WTC11 (cell line): ENCODE data around the gene SMARCE1. TPM values are rescaled to one million over a fixed set of nuclear protein-coding genes. Genes with fewer than 3 reads are reported as not detected.

Source experiments
- ATAC-seq: fragments of 200-7000 bp; cut with Tn5 transposase; 2 replicates; pipeline ENCODE4 v1.10.0; 2021; ENCODE audit warnings: mild to moderate bottlenecking, moderate library complexity
- CTCF ChIA-PET: fragments of 300-600 bp; sonication (Branson Sonifier 250); formaldehyde crosslinking; loops from one replicate; lab custom pipeline; 2021; ENCODE audit warnings: antibody characterized with exemption; lab: Charles Lee
- POLR2A ChIA-PET: fragments of 350-600 bp; sonication (Branson Sonifier 250); formaldehyde crosslinking; loops from one replicate; lab custom pipeline; 2021; ENCODE audit warnings: antibody characterized with exemption; lab: Charles Lee
- DNase-seq: peaks from one replicate; pipeline ENCODE4 v3.0.0; 2021; ENCODE audit warnings: low spot score
- H3K27ac Mint-ChIP-seq: 2 replicates; pipeline ENCODE4 v1.8.0; 2021; ENCODE audit warnings: mixed read lengths
- H3K27me3 Mint-ChIP-seq: 2 replicates; pipeline ENCODE4 v1.8.0; 2021; ENCODE audit warnings: low read depth, mild to moderate bottlenecking, moderate library complexity, mixed read lengths
- H3K36me3 Mint-ChIP-seq: 2 replicates; pipeline ENCODE4 v1.8.0; 2021; ENCODE audit warnings: mixed read lengths
- H3K4me1 Mint-ChIP-seq: 2 replicates; pipeline ENCODE4 v1.8.0; 2022; ENCODE audit warnings: mixed read lengths
- H3K4me3 Mint-ChIP-seq: 2 replicates; pipeline ENCODE4 v1.8.0; 2021; ENCODE audit warnings: mild to moderate bottlenecking, moderate library complexity, mixed read lengths
- H3K9me3 Mint-ChIP-seq: 2 replicates; pipeline ENCODE4 v1.8.0; 2021; ENCODE audit warnings: mixed read lengths
- AFF4 ChIP-seq: sonication (generic); formaldehyde crosslinking; IDR thresholded peaks from 2 replicates; pipeline ENCODE4 v1.8.1; 2023; ENCODE audit warnings: mild to moderate bottlenecking, missing genetic modification reagents, borderline replicate concordance
- ATF1 ChIP-seq: sonication (generic); formaldehyde crosslinking; IDR thresholded peaks from 2 replicates; pipeline ENCODE4 v1.8.1; 2023; ENCODE audit warnings: mild to moderate bottlenecking, moderate library complexity, missing genetic modification reagents
- CREM ChIP-seq: sonication (generic); formaldehyde crosslinking; IDR thresholded peaks from 2 replicates; pipeline ENCODE4 v1.8.1; 2022; ENCODE audit warnings: mild to moderate bottlenecking, missing genetic modification reagents, moderate library complexity
- CTCF ChIP-seq: fragments of 200-600 bp; IDR thresholded peaks from 2 replicates; pipeline ENCODE4 v1.8.0; 2022; ENCODE audit warnings: antibody characterized with exemption
- E2F1 ChIP-seq: sonication (generic); formaldehyde crosslinking; IDR thresholded peaks from 2 replicates; pipeline ENCODE4 v1.8.0; 2022; ENCODE audit warnings: mild to moderate bottlenecking, missing genetic modification reagents
- E2F5 ChIP-seq: sonication (generic); formaldehyde crosslinking; IDR thresholded peaks from 2 replicates; pipeline ENCODE4 v1.8.1; 2022; ENCODE audit warnings: mild to moderate bottlenecking, moderate library complexity, missing genetic modification reagents
- IRF2 ChIP-seq: sonication (generic); formaldehyde crosslinking; IDR thresholded peaks from 2 replicates; pipeline ENCODE4 v1.8.0; 2022; ENCODE audit warnings: low read depth, missing genetic modification reagents, borderline replicate concordance
- STAT6 ChIP-seq: sonication (generic); formaldehyde crosslinking; conservative IDR thresholded peaks from 2 replicates; pipeline ENCODE4 v1.8.1; 2023; ENCODE audit warnings: mild to moderate bottlenecking, low read depth, missing genetic modification reagents, moderate library complexity
- USF1 ChIP-seq: sonication (generic); formaldehyde crosslinking; IDR thresholded peaks from 2 replicates; pipeline ENCODE4 v1.8.0; 2022; ENCODE audit warnings: mild to moderate bottlenecking, missing genetic modification reagents
- ZNF219 ChIP-seq: sonication (generic); formaldehyde crosslinking; IDR thresholded peaks from 2 replicates; pipeline ENCODE4 v1.8.0; 2023; ENCODE audit warnings: missing genetic modification reagents, mild to moderate bottlenecking, borderline replicate concordance
- ZNF232 ChIP-seq: sonication (generic); formaldehyde crosslinking; IDR thresholded peaks from 2 replicates; pipeline ENCODE4 v1.8.0; 2022; ENCODE audit warnings: mild to moderate bottlenecking, missing genetic modification reagents
- ZNF263 ChIP-seq: sonication (generic); formaldehyde crosslinking; IDR thresholded peaks from 2 replicates; pipeline ENCODE4 v1.8.1; 2022; ENCODE audit warnings: low read depth, mild to moderate bottlenecking, moderate library complexity, missing genetic modification reagents
- total RNA-seq: library from RNA; stranded (reverse); gene quantifications from 3 replicates; pipeline ENCODE4 v1.2.3, GENCODE V29; 2021

SMARCE1 gene
- total RNA-seq, 1 experiment from 2014 or later, result 109 TPM

- TF ChIP-seq CTCF (no peak), STAT6 (CRISPR knock-in tag) (no peak), CREM (CRISPR knock-in tag) (no peak), ATF1 (CRISPR knock-in tag) (no peak), ZNF219 (CRISPR knock-in tag) (no peak), E2F1 (CRISPR knock-in tag) (no peak), AFF4 (no peak), ZNF232 (CRISPR knock-in tag) (no peak)
These were observed 49.4 kb downstream of the SMARCE1 start (continued) for GRCh38 chr17:40598301-40598618.

- H3K27ac Mint-ChIP-seq, result no peak overlapping the region
- TF ChIP-seq ZNF263 (CRISPR knock-in tag), result no peak
- TF ChIP-seq AFF4, result no peak
- TF ChIP-seq IRF2 (CRISPR knock-in tag), result no peak
- no peak for TF ChIP-seq E2F1 (CRISPR knock-in tag)
- no peak for TF ChIP-seq E2F5 (CRISPR knock-in tag)
- TF ChIP-seq USF1, result no peak
- peaks cover 8% of the 10 kb centered on the region for H3K9me3 Mint-ChIP-seq
- peaks cover 9% of the 10 kb centered on the region for H3K4me1 Mint-ChIP-seq
- no peaks in the 10 kb centered on the region for H3K27me3 Mint-ChIP-seq
- H3K36me3 Mint-ChIP-seq, result no peaks in the 10 kb centered on the region
- POLR2A ChIA-PET, result no interaction called here
- no peak for ATAC-seq
- CTCF ChIA-PET, result interaction anchor here (1.2 kb wide), 1 partner anchor 20 kb away, joined by 3 read pairs; no protein-coding TSS in a partner anchor
- H3K4me3 Mint-ChIP-seq, result no peak overlapping the region
- no peak for DNase-seq
These were observed 49.9 kb downstream of the SMARCE1 start for GRCh38 chr17:40597556-40598300.
